OCI-LY7 (cell line): ENCODE results near the gene GLRB. TPM values are rescaled to one million over a fixed set of nuclear protein-coding genes. Genes with fewer than 3 reads are reported as not detected.
A peak's percentile ranks its signal among the peaks of the same experiment; 100 is the strongest.

ENCODE experiments used
- BruUV-seq: library from RNA; stranded (reverse); fragments of 400-500 nt; replicated peaks from 2 replicates; lab custom pipeline; 2021; lab: Mats Ljungman, UMichigan
- CTCF ChIA-PET: fragments of 300-600 bp; sonication (Branson Sonifier 250); formaldehyde crosslinking; loops from one replicate; lab custom pipeline; 2022; ENCODE audit warnings: antibody characterized with exemption; ENCODE audit not compliant: unreplicated experiment; lab: Charles Lee
- POLR2A ChIA-PET: fragments of 300-600 bp; sonication (Branson Sonifier 250); formaldehyde crosslinking; loops from one replicate; lab custom pipeline; 2022; ENCODE audit warnings: antibody characterized with exemption; lab: Charles Lee
- DNase-seq: peaks from one replicate; pipeline ENCODE4 v3.0.0-alpha.2; 2015; ENCODE audit warnings: low spot score
- H2AFZ ChIP-seq: fragments of 200-600 bp; sonication (generic), shearing (Covaris generic); 2 replicates; pipeline ENCODE4 v1.6.1; 2014; ENCODE audit warnings: mild to moderate bottlenecking, antibody characterized with exemption, low read length, moderate library complexity
- H3K27ac ChIP-seq: fragments of 200-600 bp; sonication (generic); 2 replicates; pipeline ENCODE4 v1.5.1; 2014; ENCODE audit warnings: mixed run types, low read depth, mild to moderate bottlenecking, moderate library complexity, low read length, inconsistent platforms; ENCODE audit not compliant: poor library complexity, severe bottlenecking
- H3K36me3 ChIP-seq: fragments of 200-600 bp; sonication (generic); 2 replicates; pipeline ENCODE4 v1.6.1; 2014; ENCODE audit warnings: mild to moderate bottlenecking, antibody characterized with exemption, low read length, moderate library complexity, mixed read lengths; ENCODE audit not compliant: insufficient read depth
- H3K4me1 ChIP-seq: fragments of 200-600 bp; sonication (generic); 2 replicates; pipeline ENCODE4 v1.5.1; 2014; ENCODE audit warnings: mild to moderate bottlenecking, low read length; ENCODE audit not compliant: insufficient read depth, poor library complexity, severe bottlenecking
- H3K4me2 ChIP-seq: fragments of 200-600 bp; sonication (generic); 2 replicates; pipeline ENCODE4 v1.6.1; 2014; ENCODE audit warnings: mild to moderate bottlenecking, low read length
- H3K4me3 ChIP-seq: fragments of 200-600 bp; sonication (generic); 2 replicates; pipeline ENCODE4 v1.5.1; 2014; ENCODE audit warnings: mild to moderate bottlenecking, low read depth, low read length; ENCODE audit not compliant: poor library complexity, severe bottlenecking
- H3K79me2 ChIP-seq: fragments of 200-600 bp; sonication (generic); 2 replicates; pipeline ENCODE4 v1.6.1; 2016; ENCODE audit warnings: low read depth, mild to moderate bottlenecking, low read length, moderate library complexity, mixed read lengths; ENCODE audit not compliant: insufficient read depth
- H3K9me2 ChIP-seq: fragments of 200-600 bp; sonication (generic); 2 replicates; pipeline ENCODE4 v1.6.1; 2016; ENCODE audit warnings: mild to moderate bottlenecking, low read length, mixed read lengths; ENCODE audit not compliant: insufficient read depth
- H3K9me3 ChIP-seq: fragments of 200-600 bp; sonication (generic); 2 replicates; pipeline ENCODE4 v1.6.1; 2014; ENCODE audit warnings: mild to moderate bottlenecking, mixed run types, low read length, mixed read lengths
- H4K20me1 ChIP-seq: fragments of 200-600 bp; sonication (generic); 2 replicates; pipeline ENCODE4 v1.6.1; 2014; ENCODE audit warnings: mild to moderate bottlenecking, antibody characterized with exemption, low read length, moderate library complexity, mixed read lengths; ENCODE audit not compliant: insufficient read depth
- CTCF ChIP-seq: fragments of 200-600 bp; sonication (generic); conservative IDR thresholded peaks from 2 replicates; pipeline ENCODE4 v1.5.1; 2014; ENCODE audit warnings: mild to moderate bottlenecking, antibody characterized with exemption, low read length, moderate library complexity, mixed read lengths
- EZH2phosphoT487 ChIP-seq: fragments of 200-600 bp; sonication (generic); IDR thresholded peaks from 2 replicates; pipeline ENCODE4 v1.6.1; 2018; ENCODE audit warnings: low read depth, borderline replicate concordance, mild to moderate bottlenecking, mixed run types, antibody characterized with exemption, low read length, moderate library complexity, mixed read lengths
- intact Hi-C: fragments of 100-400 bp; cut with micrococcal nuclease; formaldehyde crosslinking; loops from one replicate; pipeline ENCODE4 v1.10.0; 2022; ENCODE audit not compliant: unreplicated experiment
- total RNA-seq, 2 experiments: library from RNA; depleted of rRNA in 1 of 2; stranded (reverse); fragments of >200 nt in 1 of 2; shearing (Covaris generic) in 1 of 2; gene quantifications; 2 replicates each; pipeline ENCODE4 v1.2.3, GENCODE V29; 2014 to 2022

The GLRB gene
- total RNA-seq, 2 experiments from 2014 or later = not detected

- H3K79me2 ChIP-seq = no peaks in the 10 kb centered on the region
- no peaks in the 10 kb centered on the region for H3K4me1 ChIP-seq
- H3K9me2 ChIP-seq = no peaks in the 10 kb centered on the region
- H4K20me1 ChIP-seq = no peaks in the 10 kb centered on the region
- no TSS peak for BruUV-seq
- H3K4me2 ChIP-seq = no peak overlapping the region
- CTCF ChIA-PET = no interaction called here
- no peak for TF ChIP-seq EZH2phosphoT487
- TF ChIP-seq CTCF = no peak
- intact Hi-C loops = no loop called here
- POLR2A ChIA-PET = interaction anchor here (0.6 kb wide), 1 partner anchor 394 kb away, joined by 3 read pairs; no protein-coding TSS in a partner anchor
- H3K27ac ChIP-seq = no peak overlapping the region
- DNase-seq = no peak
- H3K4me3 ChIP-seq = no peak overlapping the region
- no peaks in the 10 kb centered on the region for H3K9me3 ChIP-seq
- H3K36me3 ChIP-seq = no peaks in the 10 kb centered on the region
- H2AFZ ChIP-seq = no peak overlapping the region
Measured at GRCh38 chr4:157043131-157043530, 32.8 kb upstream of the GLRB start.

GRCh38 chr4:157045507-157046127, 30.3 kb upstream of the GLRB start:
- ChIA-PET POLR2A (interaction anchor here (0.6 kb wide), 1 partner anchor 20 kb away, joined by 3 read pairs; no protein-coding TSS in a partner anchor), CTCF (interaction anchor here (0.9 kb wide), 1 partner anchor 11 kb away, joined by 3 read pairs; no protein-coding TSS in a partner anchor)
- no peaks in the 10 kb centered on the region for H3K36me3 ChIP-seq
- peak; percentile 7 for DNase-seq
- H3K4me1 ChIP-seq = no peaks in the 10 kb centered on the region
- H3K4me2 ChIP-seq = no peak overlapping the region
- H2AFZ ChIP-seq = no peak overlapping the region
- no peaks in the 10 kb centered on the region for H3K79me2 ChIP-seq
- BruUV-seq = no TSS peak
- H3K27ac ChIP-seq = no peak overlapping the region
- no peaks in the 10 kb centered on the region for H4K20me1 ChIP-seq
- intact Hi-C loops = no loop called here
- H3K9me3 ChIP-seq = no peaks in the 10 kb centered on the region
- TF ChIP-seq EZH2phosphoT487 = no peak
- TF ChIP-seq CTCF = peak; percentile 65
- H3K4me3 ChIP-seq = no peak overlapping the region
- no peaks in the 10 kb centered on the region for H3K9me2 ChIP-seq

GRCh38 chr4:157048248-157048647, 27.7 kb upstream of the GLRB start:
- no peaks in the 10 kb centered on the region for H3K79me2 ChIP-seq
- POLR2A ChIA-PET = no interaction called here
- BruUV-seq = no TSS peak
- TF ChIP-seq CTCF (no peak), EZH2phosphoT487 (no peak)
- H3K4me3 ChIP-seq = no peak overlapping the region
- no peak for DNase-seq
- H4K20me1 ChIP-seq = no peaks in the 10 kb centered on the region
- H3K4me2 ChIP-seq = no peak overlapping the region
- H3K9me2 ChIP-seq = no peaks in the 10 kb centered on the region
- H3K36me3 ChIP-seq = no peaks in the 10 kb centered on the region
- no peaks in the 10 kb centered on the region for H3K4me1 ChIP-seq
- CTCF ChIA-PET = no interaction called here
- H2AFZ ChIP-seq = no peak overlapping the region
- H3K27ac ChIP-seq = no peak overlapping the region
- intact Hi-C loops = no loop called here
- H3K9me3 ChIP-seq = no peaks in the 10 kb centered on the region
